WTC11 (cell line): ENCODE data around the gene DYNLL1. TPM values are rescaled to one million over a fixed set of nuclear protein-coding genes. Genes with fewer than 3 reads are reported as not detected.

Source experiments
- ATAC-seq: fragments of 200-7000 bp; cut with Tn5 transposase; 2 replicates; pipeline ENCODE4 v1.10.0; 2021; ENCODE audit warnings: mild to moderate bottlenecking, moderate library complexity
- CTCF ChIA-PET: fragments of 300-600 bp; sonication (Branson Sonifier 250); formaldehyde crosslinking; loops from one replicate; lab custom pipeline; 2021; ENCODE audit warnings: antibody characterized with exemption; lab: Charles Lee
- POLR2A ChIA-PET: fragments of 350-600 bp; sonication (Branson Sonifier 250); formaldehyde crosslinking; loops from one replicate; lab custom pipeline; 2021; ENCODE audit warnings: antibody characterized with exemption; lab: Charles Lee
- DNase-seq: peaks from one replicate; pipeline ENCODE4 v3.0.0; 2021; ENCODE audit warnings: low spot score
- H3K27ac Mint-ChIP-seq: 2 replicates; pipeline ENCODE4 v1.8.0; 2021; ENCODE audit warnings: mixed read lengths
- H3K27me3 Mint-ChIP-seq: 2 replicates; pipeline ENCODE4 v1.8.0; 2021; ENCODE audit warnings: low read depth, mild to moderate bottlenecking, moderate library complexity, mixed read lengths
- H3K36me3 Mint-ChIP-seq: 2 replicates; pipeline ENCODE4 v1.8.0; 2021; ENCODE audit warnings: mixed read lengths
- H3K4me1 Mint-ChIP-seq: 2 replicates; pipeline ENCODE4 v1.8.0; 2022; ENCODE audit warnings: mixed read lengths
- H3K4me3 Mint-ChIP-seq: 2 replicates; pipeline ENCODE4 v1.8.0; 2021; ENCODE audit warnings: mild to moderate bottlenecking, moderate library complexity, mixed read lengths
- H3K9me3 Mint-ChIP-seq: 2 replicates; pipeline ENCODE4 v1.8.0; 2021; ENCODE audit warnings: mixed read lengths
- AR ChIP-seq: fragments of 250-450 bp; sonication (Bioruptor Pico); IDR thresholded peaks from 2 replicates; pipeline ENCODE4 v1.9.0; 2021; ENCODE audit warnings: mild to moderate bottlenecking
- ARID4B ChIP-seq: sonication (generic); formaldehyde crosslinking; IDR thresholded peaks from 2 replicates; pipeline ENCODE4 v1.8.0; 2023; ENCODE audit warnings: missing genetic modification reagents, mild to moderate bottlenecking, borderline replicate concordance
- CTCF ChIP-seq: fragments of 200-600 bp; IDR thresholded peaks from 2 replicates; pipeline ENCODE4 v1.8.0; 2022; ENCODE audit warnings: antibody characterized with exemption
- ELF4 ChIP-seq: sonication (generic); formaldehyde crosslinking; IDR thresholded peaks from 2 replicates; pipeline ENCODE4 v1.8.1; 2022; ENCODE audit warnings: low read depth, mild to moderate bottlenecking, moderate library complexity, missing genetic modification reagents
- MLX ChIP-seq: sonication (generic); formaldehyde crosslinking; IDR thresholded peaks from 2 replicates; pipeline ENCODE4 v1.8.1; 2023; ENCODE audit warnings: mild to moderate bottlenecking, missing genetic modification reagents, moderate library complexity
- MYBL2 ChIP-seq: sonication (generic); formaldehyde crosslinking; IDR thresholded peaks from 2 replicates; pipeline ENCODE4 v1.8.1; 2023; ENCODE audit warnings: mild to moderate bottlenecking, moderate library complexity, missing genetic modification reagents
- NFYB ChIP-seq: sonication (generic); formaldehyde crosslinking; conservative IDR thresholded peaks from 2 replicates; pipeline ENCODE4 v1.8.0; 2022; ENCODE audit warnings: low read depth, missing genetic modification reagents
- RELA ChIP-seq: sonication (generic); formaldehyde crosslinking; IDR thresholded peaks from 2 replicates; pipeline ENCODE4 v1.8.1; 2022; ENCODE audit warnings: missing genetic modification reagents, mild to moderate bottlenecking, borderline replicate concordance
- TCF7 ChIP-seq: sonication (generic); formaldehyde crosslinking; IDR thresholded peaks from 2 replicates; pipeline ENCODE4 v1.8.0; 2022; ENCODE audit warnings: mild to moderate bottlenecking, low read depth, missing genetic modification reagents, moderate library complexity
- ZMAT4 ChIP-seq: fragments of 250-450 bp; sonication (Bioruptor Pico); IDR thresholded peaks from 2 replicates; pipeline ENCODE4 v1.9.0; 2021; ENCODE audit warnings: mild to moderate bottlenecking
- ZNF138 ChIP-seq: sonication (generic); formaldehyde crosslinking; conservative IDR thresholded peaks from 2 replicates; pipeline ENCODE4 v1.8.1; 2022; ENCODE audit warnings: mild to moderate bottlenecking, moderate library complexity, missing genetic modification reagents
- ZNF219 ChIP-seq: sonication (generic); formaldehyde crosslinking; IDR thresholded peaks from 2 replicates; pipeline ENCODE4 v1.8.0; 2023; ENCODE audit warnings: missing genetic modification reagents, mild to moderate bottlenecking, borderline replicate concordance
- ZNF416 ChIP-seq: fragments of 250-450 bp; sonication (Bioruptor Pico); IDR thresholded peaks from 2 replicates; pipeline ENCODE4 v1.9.0; 2021; ENCODE audit warnings: mild to moderate bottlenecking, inconsistent platforms
- total RNA-seq: library from RNA; stranded (reverse); gene quantifications from 3 replicates; pipeline ENCODE4 v1.2.3, GENCODE V29; 2021
- TF ChIP-seq, protein P1 (sequence below): sonication (generic); formaldehyde crosslinking; IDR thresholded peaks from 2 replicates; pipeline ENCODE4 v1.8.1; 2022; ENCODE audit warnings: low read depth, mild to moderate bottlenecking, moderate library complexity, missing genetic modification reagents, borderline replicate concordance
- TF ChIP-seq, protein P2 (sequence below): sonication (generic); formaldehyde crosslinking; IDR thresholded peaks from 2 replicates; pipeline ENCODE4 v1.8.0; 2022; ENCODE audit warnings: mild to moderate bottlenecking, missing genetic modification reagents
- TF ChIP-seq, protein P3 (sequence below): sonication (generic); formaldehyde crosslinking; IDR thresholded peaks from 2 replicates; pipeline ENCODE4 v1.8.0; 2023; ENCODE audit warnings: missing genetic modification reagents

DYNLL1 gene
- total RNA-seq, 1 experiment from 2014 or later = 327 TPM

- peak overlapping the region; percentile 89 for H3K27ac Mint-ChIP-seq
- H3K27me3 Mint-ChIP-seq = no peaks in the 10 kb centered on the region
- CTCF ChIA-PET = interaction anchor here (1.0 to 1.8 kb wide), 3 partner anchors 72 to 203 kb away, joined by 3 to 5 read pairs (median 3); no protein-coding TSS in a partner anchor
- peaks cover 35% of the 10 kb centered on the region for H3K36me3 Mint-ChIP-seq
- POLR2A ChIA-PET = interaction anchor here (0.6 kb wide), 1 partner anchor 72 kb away, joined by 3 read pairs; no protein-coding TSS in a partner anchor
- no peak overlapping the region for H3K4me3 Mint-ChIP-seq
- TF ChIP-seq, protein P1, sequence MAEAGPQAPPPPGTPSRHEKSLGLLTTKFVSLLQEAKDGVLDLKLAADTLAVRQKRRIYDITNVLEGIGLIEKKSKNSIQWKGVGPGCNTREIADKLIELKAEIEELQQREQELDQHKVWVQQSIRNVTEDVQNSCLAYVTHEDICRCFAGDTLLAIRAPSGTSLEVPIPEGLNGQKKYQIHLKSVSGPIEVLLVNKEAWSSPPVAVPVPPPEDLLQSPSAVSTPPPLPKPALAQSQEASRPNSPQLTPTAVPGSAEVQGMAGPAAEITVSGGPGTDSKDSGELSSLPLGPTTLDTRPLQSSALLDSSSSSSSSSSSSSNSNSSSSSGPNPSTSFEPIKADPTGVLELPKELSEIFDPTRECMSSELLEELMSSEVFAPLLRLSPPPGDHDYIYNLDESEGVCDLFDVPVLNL (CRISPR knock-in tag) = no peak
- no peak for TF ChIP-seq ZNF138 (CRISPR knock-in tag)
- TF ChIP-seq, protein P2, sequence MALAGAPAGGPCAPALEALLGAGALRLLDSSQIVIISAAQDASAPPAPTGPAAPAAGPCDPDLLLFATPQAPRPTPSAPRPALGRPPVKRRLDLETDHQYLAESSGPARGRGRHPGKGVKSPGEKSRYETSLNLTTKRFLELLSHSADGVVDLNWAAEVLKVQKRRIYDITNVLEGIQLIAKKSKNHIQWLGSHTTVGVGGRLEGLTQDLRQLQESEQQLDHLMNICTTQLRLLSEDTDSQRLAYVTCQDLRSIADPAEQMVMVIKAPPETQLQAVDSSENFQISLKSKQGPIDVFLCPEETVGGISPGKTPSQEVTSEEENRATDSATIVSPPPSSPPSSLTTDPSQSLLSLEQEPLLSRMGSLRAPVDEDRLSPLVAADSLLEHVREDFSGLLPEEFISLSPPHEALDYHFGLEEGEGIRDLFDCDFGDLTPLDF = no peak
- TF ChIP-seq ZMAT4 = no peak
- TF ChIP-seq, protein P3, sequence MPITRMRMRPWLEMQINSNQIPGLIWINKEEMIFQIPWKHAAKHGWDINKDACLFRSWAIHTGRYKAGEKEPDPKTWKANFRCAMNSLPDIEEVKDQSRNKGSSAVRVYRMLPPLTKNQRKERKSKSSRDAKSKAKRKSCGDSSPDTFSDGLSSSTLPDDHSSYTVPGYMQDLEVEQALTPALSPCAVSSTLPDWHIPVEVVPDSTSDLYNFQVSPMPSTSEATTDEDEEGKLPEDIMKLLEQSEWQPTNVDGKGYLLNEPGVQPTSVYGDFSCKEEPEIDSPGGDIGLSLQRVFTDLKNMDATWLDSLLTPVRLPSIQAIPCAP = no peak
- TF ChIP-seq ZNF416 (CRISPR knock-in tag) = no peak
- TF ChIP-seq CTCF = no peak
- no peak for TF ChIP-seq RELA (CRISPR knock-in tag)
- no peak for TF ChIP-seq AR (CRISPR knock-in tag)
- TF ChIP-seq NFYB (CRISPR knock-in tag) = no peak
- no peak for TF ChIP-seq MLX (CRISPR knock-in tag)
- no peak for TF ChIP-seq TCF7 (CRISPR knock-in tag)
- no peak for TF ChIP-seq ARID4B
- TF ChIP-seq ZNF219 (CRISPR knock-in tag) = no peak
- no peak for TF ChIP-seq ELF4 (CRISPR knock-in tag)
- no peak for TF ChIP-seq MYBL2
- TF ChIP-seq, all 79 proteins: peak for 0
- no peaks in the 10 kb centered on the region for H3K9me3 Mint-ChIP-seq
- peaks cover 32% of the 10 kb centered on the region for H3K4me1 Mint-ChIP-seq
- ATAC-seq (no peak), DNase-seq (no peak)
Measured at GRCh38 chr12:120538281-120539156, 42.6 kb downstream of the DYNLL1 start.
